Peyer's patch (tissue), 4 donors: Measurements from ENCODE around the gene ALDH8A1. TPM values are rescaled to one million over a fixed set of nuclear protein-coding genes. Genes with fewer than 3 reads are reported as not detected.

Experiments
- DNase-seq, 3 donors: peaks; one replicate each; pipeline ENCODE4 v3.0.0-alpha.2; 2017 to 2019
- H3K27ac ChIP-seq, 4 donors: fragments of 200-600 bp; sonication (generic); one replicate each; pipeline ENCODE4 v1.5.1; 2016 to 2019
- H3K27me3 ChIP-seq, 2 donors: fragments of 200-600 bp; sonication (generic); one replicate each; pipeline ENCODE4 v1.5.1; 2019
- H3K36me3 ChIP-seq, 3 donors: fragments of 200-600 bp; sonication (generic); one replicate each; pipeline ENCODE4 v1.5.1; 2016 to 2019
- H3K4me1 ChIP-seq, 4 donors: fragments of 200-600 bp; sonication (generic); one replicate each; pipeline ENCODE4 v1.5.1; 2016 to 2019
- H3K4me3 ChIP-seq, 4 donors: fragments of 200-600 bp; sonication (generic); 1 replicate in 3 of 4; 2 replicates in 1 of 4; pipeline ENCODE4 v1.5.1; 2016 to 2019; ENCODE audit warnings: mild to moderate bottlenecking in 1 of 4
- H3K9me3 ChIP-seq, 4 donors: fragments of 200-600 bp; sonication (generic); one replicate each; pipeline ENCODE4 v1.5.1; 2016 to 2019; ENCODE audit warnings: mild to moderate bottlenecking in 1 of 4
- POLR2A ChIP-seq, 2 donors: fragments of 450-650 bp; IDR thresholded peaks; one replicate each; pipeline ENCODE4 v1.5.1; 2017; ENCODE audit warnings: antibody characterized with exemption in 2 of 2, mild to moderate bottlenecking in 2 of 2, moderate library complexity in 2 of 2
- total RNA-seq, 4 donors: library from RNA; depleted of rRNA; stranded (reverse); fragments of >200 nt; gene quantifications; one replicate each; pipeline ENCODE4 v1.1.0, GENCODE V29; 2016
- TF ChIP-seq, protein P1 (sequence below), 6 experiments: fragments of 450-650 bp in 4 of 6; fragments of 200-600 bp in 2 of 6; sonication (generic) in 1 of 6; IDR thresholded peaks; one replicate each; pipeline ENCODE4 v1.5.1; 2017 to 2019; ENCODE audit warnings: antibody characterized with exemption in 6 of 6, mild to moderate bottlenecking in 3 of 6, moderate library complexity in 1 of 6

The ALDH8A1 gene
- total RNA-seq, 4 donors from 2014 or later = 0.40 to 0.57 TPM; not detected in 2

GRCh38 chr6:134979142-134979541 is 29.2 kb upstream of the ALDH8A1 start:
- H3K4me1 ChIP-seq = no peaks in the 10 kb centered on the region
- H3K36me3 ChIP-seq = peaks cover 0 to 42% (median 0%) of the 10 kb centered on the region in 3 donors
- no peaks in the 10 kb centered on the region for H3K27me3 ChIP-seq
- TF ChIP-seq, protein P1, sequence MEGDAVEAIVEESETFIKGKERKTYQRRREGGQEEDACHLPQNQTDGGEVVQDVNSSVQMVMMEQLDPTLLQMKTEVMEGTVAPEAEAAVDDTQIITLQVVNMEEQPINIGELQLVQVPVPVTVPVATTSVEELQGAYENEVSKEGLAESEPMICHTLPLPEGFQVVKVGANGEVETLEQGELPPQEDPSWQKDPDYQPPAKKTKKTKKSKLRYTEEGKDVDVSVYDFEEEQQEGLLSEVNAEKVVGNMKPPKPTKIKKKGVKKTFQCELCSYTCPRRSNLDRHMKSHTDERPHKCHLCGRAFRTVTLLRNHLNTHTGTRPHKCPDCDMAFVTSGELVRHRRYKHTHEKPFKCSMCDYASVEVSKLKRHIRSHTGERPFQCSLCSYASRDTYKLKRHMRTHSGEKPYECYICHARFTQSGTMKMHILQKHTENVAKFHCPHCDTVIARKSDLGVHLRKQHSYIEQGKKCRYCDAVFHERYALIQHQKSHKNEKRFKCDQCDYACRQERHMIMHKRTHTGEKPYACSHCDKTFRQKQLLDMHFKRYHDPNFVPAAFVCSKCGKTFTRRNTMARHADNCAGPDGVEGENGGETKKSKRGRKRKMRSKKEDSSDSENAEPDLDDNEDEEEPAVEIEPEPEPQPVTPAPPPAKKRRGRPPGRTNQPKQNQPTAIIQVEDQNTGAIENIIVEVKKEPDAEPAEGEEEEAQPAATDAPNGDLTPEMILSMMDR (IDR thresholded peaks at IDR 0.05) = no peak
- TF ChIP-seq POLR2A (IDR thresholded peaks at IDR 0.05) = no peak
- H3K27ac ChIP-seq = no peak overlapping the region
- H3K4me3 ChIP-seq = no peak overlapping the region
- DNase-seq = no peak
- no peaks in the 10 kb centered on the region for H3K9me3 ChIP-seq

GRCh38 chr6:134974370-134974769 is 24.5 kb upstream of the ALDH8A1 start:
- TF ChIP-seq, protein P1 (IDR thresholded peaks at IDR 0.05) = no peak
- TF ChIP-seq POLR2A (IDR thresholded peaks at IDR 0.05) = no peak
- H3K4me3 ChIP-seq = no peak overlapping the region
- no peaks in the 10 kb centered on the region for H3K4me1 ChIP-seq
- no peak for DNase-seq
- no peaks in the 10 kb centered on the region for H3K27me3 ChIP-seq
- no peak overlapping the region for H3K27ac ChIP-seq
- H3K36me3 ChIP-seq = peaks cover 0 to 32% (median 0%) of the 10 kb centered on the region in 3 donors
- no peaks in the 10 kb centered on the region for H3K9me3 ChIP-seq

- no peaks in the 10 kb centered on the region for H3K9me3 ChIP-seq
- H3K4me1 ChIP-seq = no peaks in the 10 kb centered on the region
- no peak for DNase-seq
- peaks cover 0 to 44% (median 0%) of the 10 kb centered on the region in 3 donors for H3K36me3 ChIP-seq
- no peaks in the 10 kb centered on the region for H3K27me3 ChIP-seq
- no peak overlapping the region for H3K27ac ChIP-seq
- no peak overlapping the region for H3K4me3 ChIP-seq
- TF ChIP-seq, protein P1 (IDR thresholded peaks at IDR 0.05) = no peak
- TF ChIP-seq POLR2A (IDR thresholded peaks at IDR 0.05) = no peak
These were observed 17.8 kb upstream of the ALDH8A1 start for GRCh38 chr6:134967711-134968110.

DNA sequence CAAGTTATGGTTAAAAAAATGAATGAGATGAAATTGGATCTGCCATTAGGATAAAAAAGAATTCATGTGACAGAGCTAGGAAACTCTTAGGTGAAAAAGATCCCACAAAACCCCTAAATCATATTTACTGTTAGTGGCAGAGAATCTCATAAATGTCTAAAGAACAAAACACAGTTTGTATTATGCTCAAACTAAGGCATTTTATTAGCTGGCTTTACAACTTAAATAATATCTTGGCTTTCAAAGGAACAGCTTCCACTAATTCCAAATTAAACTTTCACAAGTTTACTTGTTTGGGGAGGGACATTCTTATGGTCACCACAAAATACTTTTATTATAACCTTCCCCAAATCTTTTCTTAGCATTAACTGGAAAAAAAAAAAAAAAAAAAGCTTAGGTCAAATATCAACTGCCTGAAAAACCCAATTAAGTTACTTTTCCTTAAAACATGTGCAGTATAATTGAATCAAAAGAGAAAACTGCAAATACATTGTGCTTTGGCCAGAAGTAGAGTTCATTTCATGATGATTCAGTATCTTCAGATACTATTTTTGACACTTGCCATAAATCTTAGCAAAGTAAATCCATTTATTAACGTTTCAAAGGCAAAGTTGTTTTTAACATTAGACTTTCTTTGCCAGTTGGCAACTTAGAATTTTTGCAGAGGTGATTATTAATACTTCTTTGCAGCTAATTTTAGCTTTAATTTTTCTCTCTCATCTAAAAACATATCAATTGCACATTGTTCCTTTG is 14.7 kb upstream of the ALDH8A1 start:
- H3K27me3 ChIP-seq = no peaks in the 10 kb centered on the region
- H3K36me3 ChIP-seq = peaks cover 0 to 38% (median 0%) of the 10 kb centered on the region in 3 donors
- no peak for TF ChIP-seq POLR2A (IDR thresholded peaks at IDR 0.05)
- no peak for DNase-seq
- H3K4me3 ChIP-seq = no peak overlapping the region
- H3K9me3 ChIP-seq = no peaks in the 10 kb centered on the region
- no peak overlapping the region for H3K27ac ChIP-seq
- H3K4me1 ChIP-seq = no peaks in the 10 kb centered on the region

DNA sequence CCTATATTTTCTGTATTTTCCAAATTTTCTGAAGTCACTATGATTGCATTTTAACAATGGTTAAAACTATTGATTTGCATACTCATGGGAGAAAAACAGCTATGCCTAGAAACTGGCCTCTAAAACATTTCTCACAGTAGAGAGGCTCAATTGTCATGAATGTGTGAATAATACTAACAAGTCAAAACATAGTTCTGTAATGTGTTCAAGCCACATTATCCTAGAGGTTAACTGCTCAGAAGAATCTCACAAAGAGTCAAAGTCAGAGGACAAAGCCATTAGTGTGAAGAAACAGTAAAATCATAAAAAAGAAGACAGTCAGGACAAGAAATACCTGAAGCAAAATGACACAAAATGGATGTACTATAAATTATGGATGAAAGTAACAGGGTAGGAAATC is 12.5 kb upstream of the ALDH8A1 start:
- H3K27me3 ChIP-seq = no peaks in the 10 kb centered on the region
- H3K4me3 ChIP-seq = no peak overlapping the region
- no peak for DNase-seq
- H3K9me3 ChIP-seq = no peaks in the 10 kb centered on the region
- peaks cover 0 to 38% (median 0%) of the 10 kb centered on the region in 3 donors for H3K36me3 ChIP-seq
- H3K27ac ChIP-seq = no peak overlapping the region
- no peaks in the 10 kb centered on the region for H3K4me1 ChIP-seq
- TF ChIP-seq, protein P1 (IDR thresholded peaks at IDR 0.05) = no peak
- TF ChIP-seq POLR2A (IDR thresholded peaks at IDR 0.05) = no peak

DNA sequence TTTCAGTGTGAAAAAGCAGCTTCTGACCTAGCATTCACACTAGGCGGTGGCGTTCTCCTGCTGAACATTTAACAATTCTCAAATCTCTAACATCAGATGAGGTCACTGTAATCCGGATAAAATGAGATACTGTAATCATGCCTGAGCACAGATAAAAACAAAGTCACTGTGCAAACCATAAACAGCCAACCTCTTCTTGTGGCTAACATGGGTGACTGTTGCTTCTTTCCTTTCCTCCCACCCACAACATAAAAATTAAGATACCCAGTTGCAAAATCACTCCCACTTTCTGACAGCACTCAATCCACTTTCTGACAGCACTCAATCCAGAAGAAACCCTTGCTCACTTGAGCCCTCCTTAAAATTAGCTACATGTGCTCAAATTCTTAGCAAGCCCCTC is 11.5 kb upstream of the ALDH8A1 start:
- no peak for DNase-seq
- Histone ChIP-seq H3K9me3 (no peaks in the 10 kb centered on the region), H3K4me3 (no peak overlapping the region), H3K27me3 (no peaks in the 10 kb centered on the region), H3K27ac (no peak overlapping the region), H3K36me3 (peaks cover 0 to 38% (median 0%) of the 10 kb centered on the region in 3 donors), H3K4me1 (no peaks in the 10 kb centered on the region)
- TF ChIP-seq POLR2A (IDR thresholded peaks at IDR 0.05) = no peak
